NT2/D1 (cell line): ENCODE data around the gene MOB2.
A peak's percentile ranks its signal among the peaks of the same experiment; 100 is the strongest.
"Not testable (repeated sequence)": the region's sequence is repeated elsewhere in the genome, so short reads cannot be mapped to it uniquely, and the experiment has no call there.

ENCODE experiments used
- DNase-seq: peaks from one replicate; pipeline ENCODE4 v3.0.0-alpha.2; 2011; ENCODE audit warnings: low read depth, low spot score
- H3K27me3 ChIP-seq: 2 replicates; pipeline ENCODE4 v1.6.0; 2011; ENCODE audit warnings: mild to moderate bottlenecking; ENCODE audit not compliant: insufficient read length, insufficient read depth
- H3K36me3 ChIP-seq: 2 replicates; pipeline ENCODE4 v1.6.1; 2011; ENCODE audit warnings: mild to moderate bottlenecking, low read length, mixed read lengths; ENCODE audit not compliant: insufficient read depth, insufficient read length
- H3K4me1 ChIP-seq: 2 replicates; pipeline ENCODE4 v1.5.1; 2011; ENCODE audit not compliant: insufficient read depth, insufficient read length
- H3K4me3 ChIP-seq: 2 replicates; pipeline ENCODE4 v1.5.1; 2011; ENCODE audit warnings: low read depth; ENCODE audit not compliant: insufficient read length
- H3K9ac ChIP-seq: 2 replicates; pipeline ENCODE4 v1.6.0; 2011; ENCODE audit warnings: low read depth; ENCODE audit not compliant: insufficient read length
- H3K9me3 ChIP-seq: 2 replicates; pipeline ENCODE4 v1.5.1; 2011; ENCODE audit warnings: mild to moderate bottlenecking, low read length; ENCODE audit not compliant: insufficient read depth
- SUZ12 ChIP-seq: IDR thresholded peaks from 2 replicates; pipeline ENCODE4 v1.6.1; 2011; ENCODE audit not compliant: insufficient read length, insufficient read depth; ENCODE audit errors: extremely low read depth
- YY1 ChIP-seq: IDR thresholded peaks from 2 replicates; pipeline ENCODE4 v1.6.1; 2011; ENCODE audit not compliant: insufficient read length, insufficient read depth
- ZNF274 ChIP-seq: IDR thresholded peaks from 2 replicates; pipeline ENCODE4 v1.6.1; 2011; ENCODE audit warnings: mild to moderate bottlenecking, low read depth, low read length

Gene MOB2

DNA sequence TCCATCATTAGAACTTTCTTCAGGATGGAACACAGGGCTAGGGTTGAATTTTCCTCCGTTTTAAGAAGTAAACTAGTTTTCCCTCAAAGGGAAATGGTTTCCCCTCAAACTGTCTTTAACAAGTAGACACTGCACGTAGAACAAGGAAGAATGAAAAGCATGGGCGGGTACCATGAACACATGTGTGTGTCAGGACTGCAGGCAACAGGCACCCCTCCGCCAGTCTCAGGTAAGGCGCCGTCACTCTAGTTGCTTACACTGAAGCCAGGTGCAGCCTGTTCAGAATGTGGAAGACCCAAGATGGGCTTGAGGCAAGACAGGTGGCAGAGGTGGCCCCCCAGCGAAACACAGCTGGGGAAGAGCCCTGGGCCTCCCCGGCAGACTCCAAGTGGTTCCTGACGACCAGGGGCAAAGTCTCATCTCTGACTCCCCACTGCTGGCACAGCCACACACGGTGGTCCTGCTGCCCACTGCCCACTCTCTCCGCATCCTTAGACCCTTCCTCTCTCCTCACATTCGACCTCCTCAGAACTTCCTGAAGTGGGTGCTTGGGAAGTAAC is 25.4 kb upstream of the MOB2 start:
- no peak for TF ChIP-seq SUZ12
- TF ChIP-seq ZNF274, result no peak
- no peak for TF ChIP-seq YY1
- Histone ChIP-seq H3K4me3 (no peak overlapping the region), H3K9me3 (no peaks in the 10 kb centered on the region), H3K9ac (no peak overlapping the region), H3K36me3 (no peaks in the 10 kb centered on the region), H3K4me1 (peaks cover 44% of the 10 kb centered on the region), H3K27me3 (no peaks in the 10 kb centered on the region)
- no peak for DNase-seq

DNA sequence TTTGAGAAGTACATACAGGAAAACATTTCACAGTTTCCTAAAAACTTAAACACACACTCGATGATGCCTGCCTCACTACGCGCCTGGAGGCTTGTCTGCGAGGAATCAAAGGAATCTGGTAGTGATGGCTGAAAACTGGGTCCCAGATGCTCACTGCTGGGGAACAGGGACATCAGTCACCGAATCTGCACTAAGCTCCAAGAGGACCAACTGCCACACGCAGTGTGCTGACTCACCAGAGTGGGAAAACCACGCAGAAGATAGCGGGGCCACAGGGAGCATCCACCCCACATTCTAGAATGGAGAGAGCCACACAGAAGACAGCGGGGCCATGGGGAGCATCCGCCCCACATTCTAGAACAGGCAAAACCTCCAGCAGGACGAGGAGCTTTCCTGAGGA is 24.3 kb upstream of the MOB2 start:
- no peaks in the 10 kb centered on the region for H3K27me3 ChIP-seq
- TF ChIP-seq YY1 (no peak), ZNF274 (no peak), SUZ12 (no peak)
- H3K36me3 ChIP-seq, result no peaks in the 10 kb centered on the region
- no peak for DNase-seq
- peak overlapping the region; percentile 21 for H3K9ac ChIP-seq
- H3K9me3 ChIP-seq, result no peaks in the 10 kb centered on the region
- H3K4me1 ChIP-seq, result peaks cover 44% of the 10 kb centered on the region
- H3K4me3 ChIP-seq, result no peak overlapping the region

DNA sequence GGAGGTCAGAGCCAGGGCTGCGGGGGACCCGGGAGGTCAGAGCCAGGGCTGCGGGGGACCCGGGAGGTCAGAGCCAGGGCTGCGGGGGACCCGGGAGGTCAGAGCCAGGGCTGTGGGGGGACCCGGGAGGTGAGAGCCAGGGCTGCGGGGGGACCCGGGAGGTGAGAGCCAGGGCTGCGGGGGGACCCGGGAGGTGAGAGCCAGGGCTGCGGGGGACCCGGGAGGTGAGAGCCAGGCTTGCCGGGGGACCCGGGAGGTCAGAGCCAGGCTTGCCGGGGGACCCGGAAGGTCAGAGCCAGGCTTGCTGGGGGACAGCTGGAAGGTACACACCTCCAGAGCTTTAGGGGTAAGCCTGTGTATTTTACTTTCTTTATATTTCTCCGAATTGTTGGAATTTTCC is 23.8 kb upstream of the MOB2 start:
- H3K9ac ChIP-seq, DNase-seq, H3K36me3 ChIP-seq, H3K4me3 ChIP-seq, H3K27me3 ChIP-seq, H3K9me3 ChIP-seq: not testable (repeated sequence)
- peaks cover 39% of the 10 kb centered on the region for H3K4me1 ChIP-seq

DNA sequence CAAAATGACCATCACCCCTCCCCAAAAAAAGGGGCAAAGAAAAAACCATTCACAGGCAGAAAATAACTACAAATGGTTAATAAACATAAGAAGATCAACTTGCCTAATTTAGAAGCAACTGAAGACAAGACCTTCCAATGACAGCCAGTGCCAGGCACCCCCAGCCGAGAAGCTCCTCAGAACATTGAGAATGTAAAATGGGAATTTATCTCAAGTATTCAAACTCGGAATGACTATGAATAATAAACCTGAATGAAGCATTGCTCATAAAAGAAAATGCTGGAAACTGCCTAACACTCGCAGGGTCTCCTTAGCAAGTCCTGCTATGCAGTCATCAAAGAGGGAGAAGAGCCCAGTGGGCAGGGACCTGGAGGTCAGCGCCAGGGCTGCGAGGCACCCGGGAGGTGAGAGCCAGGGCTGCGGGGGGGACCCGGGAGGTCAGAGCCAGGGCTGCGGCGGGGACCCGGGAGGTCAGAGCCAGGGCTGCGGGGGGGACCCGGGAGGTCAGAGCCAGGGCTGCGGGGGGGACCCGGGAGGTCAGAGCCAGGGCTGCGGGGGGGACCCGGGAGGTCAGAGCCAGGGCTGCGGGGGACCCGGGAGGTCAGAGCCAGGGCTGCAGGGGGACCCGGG is 23.2 kb upstream of the MOB2 start:
- Histone ChIP-seq H3K9me3 (no peaks in the 10 kb centered on the region), H3K9ac (no peak overlapping the region), H3K4me3 (no peak overlapping the region), H3K36me3 (no peaks in the 10 kb centered on the region), H3K4me1 (peaks cover 33% of the 10 kb centered on the region), H3K27me3 (no peaks in the 10 kb centered on the region)
- DNase-seq, result no peak
- TF ChIP-seq YY1, result no peak
- no peak for TF ChIP-seq ZNF274
- TF ChIP-seq SUZ12, result no peak

DNA sequence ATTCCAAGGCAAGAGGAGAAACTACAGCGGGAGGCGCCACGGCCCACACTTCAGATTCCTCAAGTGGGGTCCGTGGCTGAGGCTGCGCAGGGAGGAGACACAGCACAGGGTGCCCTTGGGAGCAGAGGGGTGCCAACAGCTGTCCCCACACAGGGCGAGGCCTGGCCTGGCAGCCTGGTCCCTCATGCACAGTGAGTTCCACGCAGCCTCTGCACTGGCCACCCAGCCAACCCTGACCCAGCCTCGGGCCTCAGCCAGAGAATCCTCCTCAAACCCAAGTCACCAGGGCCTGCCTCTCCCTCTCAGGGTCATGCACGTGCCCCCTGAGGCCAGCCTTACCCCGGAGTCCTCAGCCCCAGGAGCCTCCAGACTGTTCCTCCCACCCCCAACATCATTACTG is 22.4 kb upstream of the MOB2 start:
- H3K9me3 ChIP-seq, result no peaks in the 10 kb centered on the region
- peak overlapping the region; percentile 33 for H3K9ac ChIP-seq
- no peaks in the 10 kb centered on the region for H3K27me3 ChIP-seq
- no peak overlapping the region for H3K4me3 ChIP-seq
- DNase-seq, result no peak
- TF ChIP-seq YY1 (no peak), ZNF274 (no peak), SUZ12 (no peak)
- H3K4me1 ChIP-seq, result peaks cover 30% of the 10 kb centered on the region
- no peaks in the 10 kb centered on the region for H3K36me3 ChIP-seq

DNA sequence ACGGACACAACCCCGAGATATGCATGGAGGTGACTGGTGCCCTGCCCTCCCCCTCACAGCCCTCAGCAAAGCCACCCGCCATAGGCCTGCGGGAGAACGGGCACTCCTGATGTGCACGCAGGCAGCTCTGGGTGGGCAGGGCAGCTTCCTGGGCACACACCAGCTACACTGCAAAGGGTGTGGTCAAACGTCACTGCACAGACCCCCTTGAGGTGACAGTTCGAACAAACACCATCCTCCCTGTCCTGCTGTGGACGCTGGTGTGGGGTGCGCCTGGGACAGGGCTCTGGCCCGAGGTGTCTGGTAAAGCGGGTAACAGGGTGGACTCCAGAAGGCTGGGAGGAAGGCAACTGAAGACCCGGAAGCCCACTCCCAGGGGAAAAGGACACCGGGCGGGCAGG is 21.9 kb upstream of the MOB2 start:
- Histone ChIP-seq H3K36me3 (no peaks in the 10 kb centered on the region), H3K9ac (no peak overlapping the region), H3K27me3 (no peaks in the 10 kb centered on the region), H3K4me1 (peaks cover 28% of the 10 kb centered on the region), H3K4me3 (no peak overlapping the region), H3K9me3 (no peaks in the 10 kb centered on the region)
- TF ChIP-seq YY1, result no peak
- TF ChIP-seq SUZ12, result no peak
- TF ChIP-seq ZNF274, result no peak
- no peak for DNase-seq

DNA sequence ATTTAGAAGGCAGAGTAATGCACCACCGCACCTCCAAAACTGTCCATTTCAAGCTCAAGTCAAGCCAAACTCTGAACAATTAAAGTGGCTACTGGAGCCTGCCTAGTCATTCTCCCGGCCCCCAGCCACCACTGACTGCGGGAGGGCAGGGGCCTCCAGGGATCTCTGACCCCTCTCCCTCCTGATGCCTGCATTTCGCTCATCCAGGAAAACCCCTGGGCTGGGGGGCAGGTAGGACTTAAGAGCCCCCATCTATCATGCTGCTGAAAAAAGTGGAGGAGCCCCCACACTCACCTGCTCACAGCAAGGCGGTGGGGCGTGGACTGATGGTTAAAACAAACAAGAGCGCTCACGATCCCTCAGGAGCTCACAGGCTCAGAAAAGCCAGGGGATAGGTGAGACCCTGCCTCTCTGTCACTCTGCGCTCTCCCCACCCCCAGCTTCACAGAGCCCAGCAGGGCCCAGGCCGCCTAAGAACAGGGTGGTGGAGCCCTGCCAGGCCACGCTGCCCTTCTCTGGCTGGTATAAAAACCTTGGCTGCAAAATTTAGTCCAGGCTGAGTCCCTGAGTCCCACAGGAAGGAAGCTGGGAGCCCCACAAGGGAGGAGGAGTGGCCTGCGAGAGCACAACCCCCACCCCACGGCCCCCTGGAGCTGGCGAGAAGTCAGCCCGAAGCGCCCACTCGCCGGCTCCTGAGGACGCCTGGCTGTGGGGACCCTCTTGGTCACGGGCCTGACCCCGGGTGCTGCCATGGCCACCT is 21.0 kb upstream of the MOB2 start:
- H3K9ac ChIP-seq, result peak overlapping the region; percentile 33
- no peaks in the 10 kb centered on the region for H3K9me3 ChIP-seq
- no peaks in the 10 kb centered on the region for H3K27me3 ChIP-seq
- TF ChIP-seq YY1, result no peak
- no peak for TF ChIP-seq SUZ12
- no peak for TF ChIP-seq ZNF274
- H3K4me3 ChIP-seq, result no peak overlapping the region
- peaks cover 33% of the 10 kb centered on the region for H3K4me1 ChIP-seq
- H3K36me3 ChIP-seq, result no peaks in the 10 kb centered on the region
- no peak for DNase-seq
